GM18520 (cell line): ENCODE data around the gene TRAF5.

ENCODE experiments used
- ATAC-seq: cut with Tn5 transposase; IDR thresholded peaks from one replicate; pipeline ENCODE4 v1.9.1; 2021; ENCODE audit not compliant: unreplicated experiment

TRAF5 gene

GRCh38 chr1:211416628-211417323 lies 90.1 kb downstream of the TRAF5 start:
- peak; percentile 40 for ATAC-seq

DNA sequence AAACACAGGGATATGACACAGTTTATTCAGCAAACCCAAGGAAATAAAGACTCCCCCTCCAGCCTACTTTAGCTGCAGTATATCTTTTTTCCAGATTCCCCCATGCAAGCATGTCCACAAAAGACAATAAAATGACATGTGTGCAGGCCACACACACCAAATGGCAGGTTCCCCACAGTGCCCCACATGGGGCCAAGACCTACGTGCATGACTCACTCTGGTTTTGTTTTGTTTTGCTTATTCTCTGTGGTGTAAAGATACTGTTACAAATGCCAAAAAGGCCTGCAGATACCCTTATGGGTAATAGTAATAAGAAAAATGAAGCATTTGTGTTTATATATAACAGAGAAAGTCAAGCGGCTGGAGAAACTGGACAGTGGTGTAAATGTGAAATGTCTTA lies 93.8 kb downstream of the TRAF5 start:
- peak; percentile 36 for ATAC-seq

- no peak for ATAC-seq
Observed at GRCh38 chr1:211420845-211421454, 94.3 kb downstream of the TRAF5 start.

GRCh38 chr1:211424018-211424417 lies 97.4 kb downstream of the TRAF5 start:
- ATAC-seq = no peak
